NCI-H1417 treated with DMSO at 0.1 percent for 48 hours (cell line): ENCODE data around the gene TYK2.
"Not testable (repeated sequence)": the region's sequence is repeated elsewhere in the genome, so short reads cannot be mapped to it uniquely, and the experiment has no call there.

Experiments
- DNase-seq: peaks from one replicate; lab custom pipeline; 2025; lab: John Stamatoyannopoulos, UW

Gene TYK2

DNA sequence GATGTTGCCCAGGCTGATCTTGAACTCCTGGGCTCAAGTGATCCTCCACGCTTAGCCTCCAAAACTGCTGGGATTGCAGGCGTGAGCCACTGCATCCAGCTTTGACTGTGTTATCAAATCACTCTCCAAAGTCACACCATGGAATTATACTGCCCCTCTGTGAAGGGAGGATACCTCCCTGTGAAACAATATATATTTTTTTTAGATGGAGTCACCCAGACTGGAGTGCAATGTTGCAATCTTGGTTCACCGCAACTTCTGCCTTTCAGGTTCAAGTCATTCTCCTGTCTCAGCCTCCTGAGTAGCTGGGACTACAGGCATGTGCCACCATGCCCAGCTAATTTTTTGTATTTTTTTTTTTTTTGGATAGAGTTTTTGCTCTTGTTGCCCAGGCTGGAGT lies 7.7 kb downstream of the TYK2 start:
- DNase-seq = no peak

DNA sequence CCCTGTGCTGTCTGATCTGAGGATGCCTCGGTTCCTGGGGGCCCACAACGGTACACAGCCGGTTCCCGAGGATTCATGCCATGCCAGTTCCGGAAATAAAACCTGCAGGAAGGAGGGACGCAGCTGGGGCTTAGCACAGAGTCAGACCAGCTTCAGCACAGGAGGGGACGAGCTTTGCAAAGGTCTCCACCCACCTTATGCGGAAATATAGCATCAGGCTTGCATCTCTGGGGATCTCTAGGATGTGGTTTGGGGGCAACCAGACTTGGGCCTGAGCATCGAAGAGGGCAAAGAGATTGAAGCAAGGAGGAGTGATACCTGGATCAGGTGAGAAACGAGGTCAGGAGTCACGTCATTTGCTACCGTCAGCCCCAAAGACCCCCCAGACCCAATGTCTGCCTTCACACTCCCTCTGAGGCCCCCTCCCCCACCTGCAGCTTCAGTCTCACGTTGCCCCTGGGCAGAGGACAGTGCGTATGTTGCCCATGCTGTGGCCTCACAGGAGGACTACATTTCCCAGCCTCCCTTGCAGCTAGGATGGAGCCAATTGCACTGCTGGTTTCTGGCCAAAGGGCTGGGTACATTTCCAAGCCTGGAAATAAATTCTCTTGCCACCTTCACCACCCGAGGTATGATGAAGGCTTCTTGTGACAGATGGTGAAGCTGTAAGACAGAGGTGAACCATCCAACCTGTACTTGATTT lies 12.1 kb downstream of the TYK2 start:
- no peak for DNase-seq

DNA sequence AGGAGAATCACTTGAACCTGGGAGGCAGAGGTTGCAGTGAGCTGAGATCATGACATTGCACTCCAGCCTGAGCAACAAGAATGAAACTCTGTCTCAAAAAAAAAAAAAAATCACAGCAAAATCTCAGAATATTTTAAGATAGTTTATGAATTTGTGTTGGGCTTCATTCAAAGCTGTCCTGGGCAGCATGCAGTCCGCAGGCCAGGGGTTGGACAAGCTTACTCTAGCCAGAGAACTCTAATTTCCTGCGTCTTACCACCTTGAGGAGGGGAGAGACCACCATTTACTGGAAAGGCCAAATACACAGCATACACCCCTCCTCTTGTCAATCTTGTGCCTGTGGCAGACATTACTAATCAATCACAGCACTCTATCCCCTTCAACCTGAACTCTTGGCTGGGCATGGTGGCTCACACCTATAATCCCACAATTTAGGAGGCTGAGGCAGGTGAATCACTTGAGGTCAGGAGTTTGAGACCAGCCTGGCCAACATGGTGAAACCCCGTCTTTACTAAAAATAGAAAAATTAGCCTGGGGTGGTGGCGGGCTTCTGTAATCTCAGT lies 13.3 kb downstream of the TYK2 start:
- not testable (repeated sequence) for DNase-seq

DNA sequence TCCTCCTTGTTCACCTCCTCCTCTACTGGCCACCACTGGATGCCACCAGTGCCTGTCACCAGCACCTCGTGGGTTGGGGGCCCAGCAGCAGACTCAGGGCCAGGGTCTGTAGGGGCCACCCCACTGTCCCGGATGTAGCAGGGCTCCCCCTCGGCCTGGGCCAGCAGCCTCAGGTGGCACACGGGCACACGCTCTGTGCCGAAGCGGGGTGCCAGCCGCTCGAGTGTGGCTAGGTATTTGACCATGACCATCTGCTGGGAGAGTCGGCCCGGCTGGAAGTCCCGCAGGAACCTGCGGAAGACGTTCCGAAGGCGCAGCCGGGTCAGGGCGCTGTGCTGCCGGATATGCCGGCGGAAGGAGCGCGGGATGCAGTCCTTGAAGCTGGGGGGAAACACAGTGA lies 14.9 kb downstream of the TYK2 start:
- DNase-seq = no peak

DNA sequence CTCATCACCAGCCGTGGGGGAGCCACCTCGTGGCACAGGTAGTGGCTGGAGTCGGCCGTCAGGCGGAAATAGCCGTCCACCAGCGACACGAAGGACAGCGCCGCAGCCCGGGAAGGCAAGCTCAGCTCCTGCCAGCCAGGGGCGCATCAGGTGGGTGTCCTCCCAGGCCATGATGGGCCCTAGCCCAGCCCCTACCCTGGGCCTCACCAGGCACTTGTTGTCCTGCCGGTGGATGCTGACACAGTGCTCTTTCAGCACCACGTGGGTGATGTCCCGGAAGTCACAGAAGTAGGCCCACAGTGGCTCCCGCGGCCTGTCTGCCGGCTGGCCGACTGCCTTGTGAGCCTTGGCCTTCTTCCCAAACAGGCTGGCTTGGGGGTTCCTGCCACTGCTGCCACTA lies 15.7 kb downstream of the TYK2 start:
- no peak for DNase-seq

DNA sequence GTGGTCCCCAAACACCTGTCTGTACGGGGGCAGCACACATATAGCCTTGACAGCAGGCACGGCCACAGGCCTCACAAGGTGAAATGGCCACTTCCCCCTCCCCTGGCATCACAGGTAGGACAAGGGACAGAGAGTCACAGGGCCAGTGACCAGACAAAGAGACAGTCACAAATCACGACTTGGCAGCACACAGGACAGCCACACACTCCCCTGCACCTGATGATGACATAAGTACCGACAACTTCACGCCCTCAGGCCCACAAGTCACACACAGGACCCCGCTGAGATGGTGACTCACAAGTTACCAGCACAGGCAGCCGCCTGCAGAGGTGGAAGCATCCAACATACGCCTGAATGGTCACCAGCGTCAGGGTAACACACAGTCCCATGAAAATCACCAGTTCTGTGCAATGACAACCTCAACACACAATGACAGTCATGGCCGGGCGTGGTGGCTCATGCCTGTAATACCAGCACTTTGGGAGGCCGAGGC lies 16.5 kb downstream of the TYK2 start:
- no peak for DNase-seq

DNA sequence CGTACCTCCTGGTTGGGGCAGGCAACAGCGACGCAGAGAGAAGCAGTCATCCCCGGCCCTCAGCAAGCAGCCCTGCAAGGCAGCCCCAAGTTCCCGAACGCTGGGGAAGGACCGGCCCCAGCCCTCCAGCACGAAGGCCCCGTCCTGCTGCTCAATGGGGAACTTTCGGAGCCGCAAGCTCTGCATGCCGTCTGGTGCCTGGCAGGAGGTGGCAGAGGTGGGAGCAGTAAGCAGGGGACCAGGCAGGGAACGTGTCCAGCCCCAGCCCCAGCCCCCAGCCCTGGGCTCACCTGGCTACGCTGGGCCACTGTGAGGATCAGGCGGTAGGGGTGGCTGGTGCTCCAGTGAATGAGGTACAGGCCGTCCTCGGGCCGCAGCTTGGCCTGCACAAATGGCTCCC lies 18.1 kb downstream of the TYK2 start:
- no peak for DNase-seq

DNA sequence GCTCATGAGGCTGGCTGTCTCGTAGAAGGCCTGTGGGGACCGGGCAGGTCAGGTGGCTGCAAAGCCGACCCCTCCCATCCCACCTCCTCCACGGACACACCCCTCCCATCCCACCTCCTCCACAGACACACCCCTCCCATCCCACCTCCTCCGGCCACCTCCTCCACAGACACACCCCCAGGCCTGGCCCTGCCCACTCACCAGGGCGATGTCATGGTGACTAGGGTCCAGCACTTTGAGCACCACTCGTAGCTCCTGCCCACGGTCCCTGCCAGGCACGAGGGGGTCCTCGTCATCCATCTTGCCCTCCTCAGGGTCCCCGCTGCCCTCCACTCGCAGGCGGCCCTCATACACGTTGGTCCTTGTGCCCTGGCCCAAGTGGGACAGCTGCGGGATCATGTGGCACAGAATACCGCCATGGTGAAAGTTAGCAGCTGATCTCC lies 18.8 kb downstream of the TYK2 start:
- no peak for DNase-seq

DNA sequence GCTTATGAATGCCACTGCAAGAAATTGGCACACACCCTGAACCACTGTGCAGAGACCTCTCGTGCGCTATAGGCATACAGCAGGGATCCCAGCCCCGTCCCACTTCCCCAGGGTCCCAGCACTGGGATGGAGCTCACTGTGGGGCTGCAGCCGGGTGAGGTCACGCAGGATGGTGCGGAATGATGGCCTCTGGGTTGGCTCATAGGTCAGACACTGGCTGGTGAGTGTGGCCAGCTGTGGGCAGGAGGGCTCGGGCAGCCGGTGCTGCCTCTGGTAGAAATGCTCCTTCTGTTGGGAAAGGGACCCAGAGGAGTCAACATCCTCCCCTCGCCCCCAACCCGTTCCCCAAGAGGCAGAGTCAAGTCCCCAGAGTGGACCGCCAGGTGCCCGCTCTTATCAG lies 23.9 kb downstream of the TYK2 start:
- no peak for DNase-seq

DNA sequence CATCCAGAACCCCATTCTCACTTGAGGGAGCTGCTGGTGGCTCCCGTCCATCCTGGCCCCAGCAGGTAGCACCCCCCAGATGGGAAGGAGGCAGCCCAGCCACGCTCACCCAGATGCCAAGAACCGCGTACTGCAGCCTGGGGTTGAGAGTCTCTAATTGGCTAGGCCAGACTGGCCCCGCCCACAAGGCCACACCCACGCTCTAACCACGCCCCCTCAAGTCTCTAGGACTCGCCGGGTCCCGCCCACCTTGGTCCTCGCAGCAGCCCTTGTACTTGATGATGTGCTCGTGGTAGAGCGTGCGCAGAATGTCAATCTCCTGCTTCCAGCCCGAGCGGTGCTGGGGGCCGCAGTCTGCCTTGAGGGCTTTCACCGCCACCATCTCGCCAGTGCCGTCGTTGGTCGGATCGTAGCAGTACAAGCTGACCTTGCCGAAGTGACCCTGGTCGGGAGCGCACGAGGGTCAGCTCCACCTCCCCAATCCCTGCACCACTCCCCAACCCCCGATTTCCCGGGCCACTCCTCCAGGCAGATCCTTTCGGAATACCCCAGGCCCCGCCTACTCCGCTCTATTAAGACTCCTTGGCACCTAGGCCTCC lies 26.5 kb downstream of the TYK2 start:
- DNase-seq = no peak

DNA sequence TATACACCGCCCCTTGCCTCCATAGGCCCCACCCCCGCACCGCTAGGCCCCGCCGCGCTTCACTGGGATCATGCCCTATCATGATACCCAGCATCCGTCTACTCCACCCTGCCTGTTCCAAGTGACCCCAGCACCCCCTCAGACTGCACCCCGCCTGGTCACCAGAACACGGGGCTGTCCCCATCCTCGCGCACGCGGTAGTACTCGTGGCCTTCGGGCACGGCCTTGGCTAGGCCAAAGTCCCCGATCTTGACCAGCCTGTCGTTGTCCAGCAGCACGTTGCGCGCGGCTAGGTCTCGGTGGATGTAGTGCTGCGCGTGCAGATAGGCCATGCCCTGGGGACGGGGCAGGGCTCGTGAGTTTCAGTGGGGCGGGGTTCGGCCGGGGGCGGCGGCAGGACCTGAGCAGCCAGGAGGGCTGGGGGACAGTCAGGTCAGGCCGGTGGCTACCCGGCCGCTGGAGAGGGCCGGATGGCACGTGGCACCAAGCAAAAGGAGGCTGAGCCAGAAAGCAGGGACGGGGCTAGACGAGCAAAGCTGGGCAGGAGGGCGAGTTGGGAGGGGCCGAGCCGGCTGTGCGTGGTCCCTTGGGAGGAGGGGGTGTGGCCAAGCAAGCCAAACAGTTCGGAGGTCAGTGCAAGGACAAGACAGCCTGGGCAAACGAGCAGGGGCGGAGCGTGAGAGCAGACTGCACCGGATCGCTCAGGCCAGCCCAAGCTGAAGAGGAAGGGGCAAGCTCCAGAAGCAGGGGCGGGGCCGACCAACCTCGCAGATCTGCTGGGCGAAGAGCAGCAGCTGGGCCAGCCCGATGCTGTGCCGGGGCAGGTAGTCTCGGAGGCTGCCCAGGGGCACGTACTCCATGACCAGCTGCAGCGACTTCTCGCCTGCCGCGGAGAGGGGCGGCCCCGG lies 27.4 kb downstream of the TYK2 start:
- DNase-seq = no peak

DNA sequence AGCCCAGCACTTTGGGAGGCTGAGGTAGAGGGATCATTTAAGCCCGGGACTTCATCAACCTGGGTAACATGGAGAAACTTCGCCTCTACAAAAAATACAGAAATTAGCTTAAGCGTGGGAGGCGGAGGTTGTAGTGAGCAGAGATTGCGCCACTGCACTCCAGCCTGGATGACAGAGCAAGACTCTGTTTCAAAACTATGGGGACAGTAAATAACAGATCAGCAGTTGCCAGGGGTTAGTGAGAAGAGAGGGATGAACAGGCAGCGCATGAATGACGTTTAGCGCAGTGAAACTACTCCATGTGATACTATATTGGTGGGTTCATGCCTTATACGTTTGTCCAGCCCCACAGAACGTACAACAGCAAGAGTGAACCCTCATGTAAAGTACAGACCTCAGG lies 33.9 kb downstream of the TYK2 start:
- no peak for DNase-seq

DNA sequence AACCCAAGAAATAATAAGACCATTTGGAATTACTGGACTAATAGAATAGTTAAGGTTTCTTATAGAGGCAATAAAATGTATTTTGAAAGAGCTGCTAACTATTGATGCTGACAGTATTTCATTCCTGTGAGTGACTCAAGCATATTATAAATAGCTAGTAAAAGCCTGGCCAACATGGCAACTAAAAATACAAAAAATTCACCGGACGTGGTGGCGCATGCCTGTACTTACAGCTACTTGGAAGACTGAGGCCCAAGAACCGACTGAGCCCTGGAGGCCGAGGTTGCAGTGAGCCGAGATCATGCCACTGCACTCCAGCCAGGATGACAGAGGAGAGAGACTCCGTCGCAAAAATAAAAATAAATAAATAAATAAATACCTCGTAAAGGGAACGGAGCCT lies 35.6 kb downstream of the TYK2 start:
- DNase-seq = no peak

DNA sequence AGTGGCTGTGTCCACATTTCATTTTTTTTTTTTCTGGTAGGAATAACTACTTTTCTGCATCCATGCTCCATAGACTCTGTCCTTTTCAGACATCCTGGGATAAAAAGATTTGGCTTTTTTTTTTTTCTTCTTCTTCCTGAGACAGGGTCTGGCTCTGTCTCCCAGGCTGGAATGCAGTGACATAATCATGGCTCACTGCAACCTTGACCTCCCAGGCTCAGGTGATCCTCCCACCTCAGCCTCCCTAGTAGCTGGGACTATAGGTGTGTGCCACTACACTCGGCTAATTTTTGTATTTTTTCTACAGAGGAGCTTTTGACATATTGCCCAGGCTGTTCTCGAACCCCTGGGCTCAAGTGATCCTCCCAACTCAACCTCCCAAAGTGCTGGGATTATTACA lies 36.9 kb downstream of the TYK2 start:
- DNase-seq = no peak

DNA sequence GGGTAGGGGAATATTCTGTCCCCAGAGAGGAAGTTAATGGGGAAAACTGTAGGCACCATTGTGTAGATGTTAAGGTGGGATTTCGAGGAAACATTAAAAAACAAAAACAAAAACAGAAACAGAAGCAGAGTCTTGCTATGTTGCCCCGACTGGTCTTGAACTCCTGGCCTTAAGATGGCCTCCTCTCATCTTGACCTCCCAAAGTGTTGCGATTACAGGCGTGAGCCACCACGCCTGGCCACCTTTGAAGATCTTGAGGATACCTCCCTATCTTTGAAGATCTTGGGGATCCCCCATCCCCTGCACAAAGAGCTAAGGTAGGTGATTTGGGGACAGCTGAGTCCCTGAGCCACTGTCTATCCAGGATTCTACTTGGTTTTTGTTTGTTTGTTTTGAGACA lies 40.4 kb downstream of the TYK2 start:
- DNase-seq = no peak

DNA sequence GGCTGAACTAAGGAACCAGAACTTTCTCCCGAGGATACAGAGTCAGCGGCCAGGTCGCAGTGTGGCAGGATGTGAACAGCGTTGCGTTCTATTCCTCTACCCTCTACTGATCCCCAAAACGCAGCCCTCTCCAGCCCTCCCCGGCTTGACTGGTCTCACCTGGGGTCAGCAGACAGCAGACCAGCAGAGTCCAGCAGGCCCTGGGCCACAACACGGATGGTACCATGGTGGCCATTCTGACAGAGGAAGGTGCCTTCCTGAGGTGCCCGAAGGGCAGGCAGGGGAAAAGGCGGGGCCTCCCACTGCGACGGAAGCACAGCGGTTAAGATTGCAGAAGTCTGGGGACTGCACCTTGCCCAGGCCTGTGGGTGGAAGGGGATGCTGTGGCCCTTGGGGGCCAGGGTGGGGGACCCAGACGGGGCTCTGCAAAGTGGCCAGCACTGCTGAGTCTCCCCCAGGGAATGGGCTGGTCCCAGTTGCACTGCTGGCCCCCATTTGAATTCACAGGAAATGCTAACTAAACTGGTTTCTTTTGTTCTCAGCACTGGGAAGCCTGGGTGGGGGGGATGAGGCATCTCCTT lies 40.9 kb downstream of the TYK2 start, which contains the start of gene ICAM3:
Gene ICAM3, minus strand, starts transcription at position 245 of the 581 bp plus-strand sequence. Its CDS starts 10 bp downstream, at position 235.
- DNase-seq = no peak

DNA sequence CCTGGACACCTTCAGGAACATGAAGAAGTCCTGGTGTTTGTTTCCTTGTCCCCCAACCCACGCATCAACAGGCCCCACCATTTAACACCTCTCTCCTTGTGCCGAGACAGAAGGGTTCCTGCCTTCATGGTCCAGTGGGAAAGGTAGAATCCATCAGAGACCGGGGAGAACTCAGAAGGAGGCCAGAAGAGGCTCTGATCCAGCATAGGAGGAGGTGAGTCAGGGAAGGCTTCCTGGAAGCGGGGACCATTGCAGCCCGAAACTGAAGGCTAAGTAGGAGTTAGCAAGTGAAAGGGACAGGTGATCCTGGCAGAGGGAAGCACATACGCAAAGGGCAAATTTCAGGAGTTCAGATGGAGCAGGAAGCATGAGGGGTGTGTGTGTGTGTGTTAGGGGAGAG lies 41.4 kb downstream of the TYK2 start:
- no peak for DNase-seq

DNA sequence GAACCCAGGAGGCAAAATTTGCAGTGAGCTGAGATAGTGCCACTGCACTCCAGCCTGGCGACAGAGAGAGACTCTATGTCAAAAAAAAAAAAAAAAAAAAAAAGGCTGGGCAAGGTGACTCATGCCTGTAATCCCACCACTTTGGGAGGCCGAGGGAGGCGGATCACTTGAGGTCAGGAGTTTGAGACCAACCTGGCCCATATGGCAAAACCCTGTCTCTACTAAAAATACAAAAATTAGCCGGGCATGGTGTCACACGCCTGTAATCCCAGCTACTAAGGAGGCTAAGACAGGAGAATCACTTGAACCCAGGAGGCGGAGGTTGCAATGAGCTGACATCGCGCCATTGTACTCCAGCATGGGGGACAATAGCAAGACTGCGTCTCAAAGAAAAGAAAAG lies 43.6 kb downstream of the TYK2 start:
- DNase-seq = not testable (repeated sequence)

DNA sequence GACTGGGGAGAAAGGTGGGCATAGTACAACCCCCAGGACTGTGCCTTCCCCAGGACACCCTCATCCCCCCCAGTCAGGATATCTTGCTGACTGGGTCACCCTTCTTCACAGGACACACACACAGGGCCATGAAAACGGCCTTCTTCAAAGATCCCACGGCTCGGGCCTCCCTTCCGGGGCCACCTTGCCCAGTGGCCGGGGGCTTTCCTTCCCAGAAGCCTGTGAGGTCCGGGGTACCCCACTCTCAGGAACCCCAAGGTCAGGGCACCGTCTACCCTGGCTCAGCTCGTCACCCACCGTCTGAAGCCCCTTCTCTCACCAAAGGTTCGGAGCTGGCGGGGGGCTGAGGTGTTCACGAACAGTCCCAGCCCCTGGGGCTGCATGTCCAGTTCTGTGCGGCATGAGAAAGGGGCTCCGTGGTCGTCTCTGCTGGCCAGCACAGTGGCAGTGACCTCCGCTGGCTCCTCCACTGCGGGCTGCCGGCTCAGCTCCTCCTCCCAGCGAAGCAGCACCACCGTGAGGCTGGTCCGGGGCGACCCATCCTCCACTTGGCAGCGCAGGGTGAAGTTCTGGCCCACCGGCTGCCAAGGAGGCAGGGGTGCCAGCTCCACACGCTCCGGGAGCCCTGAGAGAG lies 44.9 kb downstream of the TYK2 start:
- DNase-seq = no peak

DNA sequence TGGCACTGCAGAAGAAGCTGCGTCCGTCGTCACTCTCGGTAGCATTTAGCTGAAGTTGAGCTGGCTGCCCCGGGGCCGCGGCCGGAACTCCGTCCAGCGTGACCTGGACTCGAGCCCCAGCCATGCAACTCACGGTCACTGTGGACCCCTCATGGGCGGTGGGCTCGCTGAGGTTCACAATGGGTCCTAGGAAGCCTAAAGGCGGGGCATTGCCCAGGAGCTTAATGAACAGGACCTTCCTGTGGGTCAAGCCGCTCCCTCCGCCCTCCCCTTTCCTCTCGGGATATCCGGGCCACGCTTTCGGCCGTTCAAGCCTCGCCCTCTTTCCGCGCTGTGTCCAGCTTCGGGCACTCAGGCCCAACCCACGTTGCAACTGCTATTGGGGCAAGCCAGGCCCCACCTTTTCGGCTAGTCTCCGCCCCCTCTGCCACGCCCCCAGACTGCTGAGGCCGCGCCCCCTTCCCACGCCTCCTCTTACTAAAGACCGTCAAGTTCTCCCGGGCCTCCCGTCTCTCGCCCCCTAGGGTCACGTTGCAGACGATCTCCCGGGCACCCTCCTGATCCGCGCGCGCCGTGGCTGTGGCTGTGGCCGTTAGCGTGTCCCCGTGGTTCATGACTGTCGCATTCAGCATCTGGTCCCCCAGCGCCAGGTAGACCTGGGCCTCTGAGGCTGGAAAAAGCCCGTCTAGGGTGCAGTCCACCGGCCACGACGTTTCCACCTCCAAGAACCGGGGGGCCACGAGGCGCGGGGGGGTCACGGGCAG lies 45.6 kb downstream of the TYK2 start:
- DNase-seq = no peak
